Hepatocyte (in vitro differentiated cells): Measurements from ENCODE around the gene PPP2R2B.

Experiments
- CTCF ChIP-seq: fragments of 200-600 bp; sonication (generic); IDR thresholded peaks from 2 replicates; pipeline ENCODE4 v1.5.1; 2016; ENCODE audit warnings: antibody characterized with exemption, mild to moderate bottlenecking; ENCODE audit not compliant: poor library complexity
- EZH2 ChIP-seq: fragments of 200-600 bp; sonication (generic); IDR thresholded peaks from 2 replicates; pipeline ENCODE4 v1.6.1; 2016; ENCODE audit warnings: antibody characterized with exemption, mild to moderate bottlenecking, borderline replicate concordance

GRCh38 chr5:146680846-146681584 lies 197.5 kb downstream of the PPP2R2B start:
- TF ChIP-seq CTCF (no peak), EZH2 (no peak)
